Activated gamma-delta T cell treated with Interleukin-2 at 50 U/mL for 16 hours (primary cell): ENCODE results near the gene ERBB3.
A peak's percentile ranks its signal among the peaks of the same experiment; 100 is the strongest.
"Not testable (repeated sequence)": the region's sequence is repeated elsewhere in the genome, so short reads cannot be mapped to it uniquely, and the experiment has no call there.

Source experiments
- DNase-seq: peaks from one replicate; pipeline ENCODE4 v3.0.0-alpha.2; 2020

ERBB3 gene

DNA sequence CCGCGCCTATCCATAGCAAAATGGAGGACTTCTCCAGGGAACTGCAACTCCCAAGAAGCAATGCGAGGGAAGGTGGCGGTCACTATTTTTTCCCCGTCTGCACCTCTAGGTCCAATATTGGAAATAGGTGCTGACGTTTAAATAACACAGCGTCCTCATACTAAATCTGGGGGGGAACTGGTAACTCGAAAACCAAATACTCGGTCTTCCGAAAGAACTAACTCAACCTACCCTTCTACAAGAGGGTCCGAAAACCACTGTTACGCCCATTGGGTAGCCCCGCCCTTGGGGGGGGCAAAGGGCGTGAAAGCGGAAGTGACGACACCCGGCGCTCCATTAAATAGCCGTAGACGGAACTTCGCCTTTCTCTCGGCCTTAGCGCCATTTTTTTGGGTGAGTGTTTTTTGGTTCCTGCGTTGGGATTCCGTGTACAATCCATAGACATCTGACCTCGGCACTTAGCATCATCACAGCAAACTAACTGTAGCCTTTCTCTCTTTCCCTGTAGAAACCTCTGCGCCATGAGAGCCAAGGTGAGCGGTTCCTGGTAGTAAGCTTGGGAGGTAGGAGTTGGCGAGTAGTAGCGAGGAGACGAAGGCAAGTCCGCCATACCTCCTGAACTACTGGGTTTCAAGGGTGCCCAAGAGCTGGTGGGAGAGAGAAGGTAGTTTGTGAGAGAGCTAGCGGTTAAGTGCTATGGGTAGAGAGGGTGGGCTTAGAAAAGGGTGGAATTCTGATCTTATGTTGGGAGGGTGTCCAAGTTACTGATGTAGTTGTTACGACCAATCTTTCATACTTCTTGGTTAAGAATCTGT, 36.5 kb downstream of the ERBB3 start, which contains the start of gene RPL41:
TSS of gene RPL41 (plus strand) at position 367 of the 815 bp plus-strand sequence.
- peak; percentile 95 for DNase-seq

GRCh38 chr12:56117082-56117706, 37.2 kb downstream of the ERBB3 start:
- not testable (repeated sequence) for DNase-seq

GRCh38 chr12:56117778-56118687, 38.1 kb downstream of the ERBB3 start, which contains the start of gene ZC3H10:
ZC3H10 (plus strand) TSS chr12:56118266; CDS start chr12:56120563, 2,297 bp downstream.
- DNase-seq: peak; percentile 96

- DNase-seq: no peak
Observed at GRCh38 chr12:56118688-56119357, 38.9 kb downstream of the ERBB3 start.

DNA sequence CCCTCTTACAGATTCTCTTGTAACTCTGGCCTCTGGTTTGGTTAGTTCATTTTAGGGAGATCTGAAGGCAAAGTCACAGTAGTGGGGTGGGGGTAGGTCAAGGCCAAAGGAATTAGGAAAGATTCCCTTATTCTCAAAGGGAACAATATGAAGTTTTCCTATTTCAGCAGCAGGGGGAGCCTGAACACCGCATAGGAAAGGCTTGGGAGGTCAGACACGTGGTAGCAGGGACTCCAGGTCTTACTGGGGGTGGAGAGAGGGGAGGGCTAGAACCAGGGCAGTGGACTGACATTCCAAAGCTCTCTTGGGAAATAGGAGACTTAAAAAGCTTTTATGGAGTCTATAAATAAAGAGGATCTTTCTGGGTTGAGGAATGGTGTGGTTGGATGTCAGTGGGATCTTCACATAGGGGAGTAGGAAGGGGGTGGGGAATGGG, 39.4 kb downstream of the ERBB3 start:
- peak; percentile 58 for DNase-seq

DNA sequence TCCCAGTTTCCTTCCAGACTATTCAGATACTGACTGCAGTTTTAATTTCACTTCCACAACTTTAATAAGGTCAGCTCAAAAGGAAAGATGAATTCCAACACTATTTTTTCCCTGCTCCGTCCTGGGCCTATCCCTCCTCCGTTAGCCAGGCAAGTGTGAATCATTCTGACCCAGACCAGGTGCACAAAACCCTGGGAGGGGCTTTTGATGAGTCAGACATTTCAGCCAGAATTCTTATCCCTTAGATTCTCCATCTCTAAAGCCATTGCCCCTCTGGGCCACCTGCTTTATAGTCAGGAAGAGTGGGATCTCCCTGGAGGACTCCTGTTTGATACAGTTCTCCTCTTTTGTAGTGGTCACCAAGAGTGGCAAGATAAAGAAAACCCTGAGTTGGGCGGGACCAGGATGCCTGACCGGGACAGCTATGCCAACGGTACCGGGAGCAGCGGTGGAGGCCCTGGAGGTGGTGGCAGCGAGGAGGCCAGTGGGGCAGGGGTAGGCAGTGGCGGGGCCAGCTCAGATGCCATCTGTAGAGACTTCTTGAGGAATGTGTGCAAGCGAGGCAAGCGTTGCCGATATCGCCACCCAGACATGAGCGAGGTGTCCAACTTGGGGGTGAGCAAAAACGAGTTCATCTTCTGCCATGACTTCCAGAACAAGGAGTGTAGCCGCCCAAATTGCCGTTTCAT, 40.3 kb downstream of the ERBB3 start:
- DNase-seq: no peak

- no peak for DNase-seq
Observed at GRCh38 chr12:56121204-56121870, 41.4 kb downstream of the ERBB3 start.

GRCh38 chr12:56122637-56123036, 42.7 kb downstream of the ERBB3 start:
- no peak for DNase-seq

DNA sequence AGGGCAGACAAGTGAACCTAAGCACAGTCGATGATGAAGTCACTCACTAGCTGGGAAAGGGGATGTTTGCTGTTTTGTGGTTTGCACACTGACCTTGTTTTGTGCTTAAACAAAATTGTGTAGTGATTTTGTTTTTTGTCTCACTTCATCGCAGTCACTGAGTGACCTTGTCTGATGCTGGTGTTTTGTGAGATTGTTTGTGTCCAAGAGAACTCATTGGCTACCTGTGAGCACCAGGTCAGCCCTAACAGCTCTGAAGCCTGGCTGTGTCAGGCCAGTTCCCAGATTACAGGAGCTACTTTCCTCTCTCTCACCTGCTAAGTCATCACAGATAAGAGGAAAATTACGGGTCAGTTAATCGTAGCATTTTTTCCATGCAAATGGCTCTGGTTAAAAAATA, 44.2 kb downstream of the ERBB3 start:
- no peak for DNase-seq

DNA sequence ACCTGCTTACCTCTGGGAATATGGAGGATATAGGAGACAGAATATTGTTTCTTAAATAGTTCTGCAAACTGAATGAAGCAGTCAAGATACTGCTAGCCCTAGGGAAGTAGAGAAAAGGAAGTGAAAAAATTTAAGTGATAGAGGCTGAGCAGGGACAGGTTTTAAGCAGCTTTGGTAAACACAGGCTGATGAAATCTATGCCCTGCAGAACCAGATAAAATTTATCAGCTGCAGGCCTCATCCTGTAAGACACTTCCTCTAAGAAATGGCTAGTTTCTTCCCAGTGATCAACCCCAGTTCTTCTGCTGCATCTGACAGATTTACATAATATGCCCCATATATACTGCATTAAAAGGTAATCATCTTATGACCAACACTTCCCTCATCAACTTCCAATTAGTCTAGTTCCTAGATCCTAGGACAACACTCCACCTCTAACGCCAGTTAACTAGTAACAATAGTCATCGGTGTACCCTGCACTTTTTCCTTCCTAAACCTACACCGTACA, 46.8 kb downstream of the ERBB3 start:
- no peak for DNase-seq

- no peak for DNase-seq
Observed at GRCh38 chr12:56127485-56127887, 47.5 kb downstream of the ERBB3 start.

- peak; percentile 97 for DNase-seq
Observed at GRCh38 chr12:56127888-56128669, 48.1 kb downstream of the ERBB3 start, which contains the start of gene ESYT1. ESYT1 (plus strand) TSS chr12:56128267; CDS start chr12:56128320, 53 bp downstream.

- peak; percentile 39 for DNase-seq
Observed at GRCh38 chr12:56128670-56129205, 48.8 kb downstream of the ERBB3 start.

DNA sequence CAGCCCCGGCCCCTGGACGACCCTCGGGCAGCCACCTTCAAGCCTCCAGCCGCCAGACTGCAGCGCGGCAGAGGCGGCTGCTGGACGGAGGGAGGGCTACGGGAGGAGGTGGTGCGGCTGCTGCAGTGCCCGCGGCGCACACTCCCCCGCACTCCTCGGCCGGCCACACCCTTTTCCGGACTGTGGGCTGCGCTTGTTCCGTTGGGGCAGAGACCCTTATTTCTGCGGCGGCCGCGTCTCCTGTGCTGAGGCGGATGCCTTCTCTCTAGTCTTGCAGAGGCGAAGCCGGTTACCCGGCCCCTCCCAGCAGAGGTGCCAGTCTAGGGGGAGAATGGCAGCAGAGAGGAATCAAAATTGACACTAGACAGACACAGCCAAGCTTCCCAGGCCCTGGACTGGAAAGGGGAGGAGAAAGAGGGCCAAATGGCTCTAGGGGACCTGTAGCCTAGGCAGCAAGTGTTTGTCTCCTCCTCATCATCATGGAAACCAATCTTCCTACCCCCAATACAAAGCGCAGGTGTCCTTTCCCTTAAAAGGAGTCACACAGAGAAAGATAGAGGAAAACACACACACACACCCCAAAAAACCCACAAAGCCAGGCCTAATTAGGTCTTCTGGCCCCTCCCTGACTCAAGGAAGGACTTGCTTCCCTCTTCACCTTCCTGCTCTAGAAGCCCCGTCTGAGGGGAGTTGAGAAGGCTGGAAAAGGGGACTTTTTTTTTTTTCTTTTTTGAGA, 49.4 kb downstream of the ERBB3 start:
- peak; percentile 85 for DNase-seq

- DNase-seq: no peak
Observed at GRCh38 chr12:56129942-56130495, 50.1 kb downstream of the ERBB3 start.

- no peak for DNase-seq
Observed at GRCh38 chr12:56130876-56131275, 50.9 kb downstream of the ERBB3 start.

DNA sequence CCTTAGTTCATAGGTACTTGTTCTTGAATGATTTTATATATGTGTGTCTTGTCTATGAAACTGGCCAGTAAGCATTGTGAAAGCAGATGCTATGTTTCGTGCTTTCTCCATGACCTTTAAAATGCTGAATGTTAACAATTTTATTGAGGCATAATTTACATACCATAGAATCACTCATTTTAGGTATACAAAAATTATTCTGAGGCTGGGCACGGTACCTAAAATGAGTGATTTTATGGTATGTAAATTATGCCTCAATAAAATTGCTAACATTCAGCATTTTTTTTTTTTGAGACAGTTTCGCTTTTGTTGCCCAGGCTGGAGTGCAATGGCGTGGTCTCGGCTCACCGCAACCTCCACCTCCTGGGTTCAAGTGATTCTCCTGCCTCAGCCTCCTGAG, 54.9 kb downstream of the ERBB3 start:
- DNase-seq: no peak

- DNase-seq: no peak
Observed at GRCh38 chr12:56137853-56138571, 58.0 kb downstream of the ERBB3 start.
